K562 treated with DMSO at 1 percent for 24 hours (cell line): ENCODE results near the gene ING2. TPM values are rescaled to one million over a fixed set of nuclear protein-coding genes. Genes with fewer than 3 reads are reported as not detected.

Source experiments
- total RNA-seq: library from RNA; unstranded; fragments of 300-600 nt; gene quantifications from 2 replicates; pipeline ENCODE4 v1.2.3, GENCODE V29; 2022; ENCODE audit warnings: low read depth; ENCODE audit not compliant: insufficient read depth

Gene ING2
- total RNA-seq: 12.8 and 16.6 TPM in 2 replicates

GRCh38 chr4:183504930-183505610, at the start of gene ING2:
TSS of gene ING2 (plus strand) at chr4:183505058. CDS start at chr4:183505196, 138 bp downstream.

Other genes with a start within 250 kb of the ING2 start
- not detected in 2 replicates for gene CLDN22, start 184.8 kb upstream of the ING2 start, total RNA-seq
- gene CLDN24, start 182.6 kb upstream of the ING2 start, total RNA-seq: not detected in 2 replicates
- 19.9 and 21.0 TPM in 2 replicates for gene CDKN2AIP, start 60.4 kb upstream of the ING2 start, total RNA-seq
- gene RWDD4, start 154.1 kb downstream of the ING2 start, total RNA-seq: 10.8 and 11.3 TPM in 2 replicates
- 18.9 and 23.8 TPM in 2 replicates for gene TRAPPC11, start 154.2 kb downstream of the ING2 start, total RNA-seq